ENCODE data around the gene PPM1E. TPM values are rescaled to one million over a fixed set of nuclear protein-coding genes. Genes with fewer than 3 reads are reported as not detected.

PPM1E gene
- total RNA-seq, 3 donors from 2014 or later: under 0.01 to 0.44 (median 0.16) TPM

DNA sequence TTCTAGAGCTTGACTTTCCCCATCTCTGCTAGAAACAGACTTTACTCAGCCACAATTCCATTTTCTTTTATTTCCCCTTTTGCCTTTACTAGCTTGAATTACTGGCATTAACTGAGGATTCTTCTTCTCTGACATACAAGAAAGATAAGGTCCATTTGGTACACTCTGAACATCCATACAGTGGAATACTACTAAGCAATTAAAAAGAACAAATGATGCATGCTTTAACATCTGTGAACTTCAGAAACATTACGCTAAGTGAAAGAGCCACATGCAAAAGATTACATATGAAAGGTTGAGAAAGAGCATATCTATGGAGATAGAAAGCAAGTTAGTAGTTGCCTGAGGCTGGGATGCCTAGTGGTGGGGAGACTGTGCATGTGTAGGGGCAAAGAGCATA is 130.9 kb downstream of the PPM1E start:
- no peak for DNase-seq (ENCODE audit: low spot score in 2 of 2)
- Histone ChIP-seq H3K36me3 (no peaks in the 10 kb centered on the region), H3K9me3 (peaks cover 0 to 10% of the 10 kb centered on the region in 2 donors), H3K27me3 (no peaks in the 10 kb centered on the region), H3K4me1 (no peaks in the 10 kb centered on the region), H3K27ac (no peak overlapping the region), H3K4me3 (no peak overlapping the region)
- TF ChIP-seq, protein P1, sequence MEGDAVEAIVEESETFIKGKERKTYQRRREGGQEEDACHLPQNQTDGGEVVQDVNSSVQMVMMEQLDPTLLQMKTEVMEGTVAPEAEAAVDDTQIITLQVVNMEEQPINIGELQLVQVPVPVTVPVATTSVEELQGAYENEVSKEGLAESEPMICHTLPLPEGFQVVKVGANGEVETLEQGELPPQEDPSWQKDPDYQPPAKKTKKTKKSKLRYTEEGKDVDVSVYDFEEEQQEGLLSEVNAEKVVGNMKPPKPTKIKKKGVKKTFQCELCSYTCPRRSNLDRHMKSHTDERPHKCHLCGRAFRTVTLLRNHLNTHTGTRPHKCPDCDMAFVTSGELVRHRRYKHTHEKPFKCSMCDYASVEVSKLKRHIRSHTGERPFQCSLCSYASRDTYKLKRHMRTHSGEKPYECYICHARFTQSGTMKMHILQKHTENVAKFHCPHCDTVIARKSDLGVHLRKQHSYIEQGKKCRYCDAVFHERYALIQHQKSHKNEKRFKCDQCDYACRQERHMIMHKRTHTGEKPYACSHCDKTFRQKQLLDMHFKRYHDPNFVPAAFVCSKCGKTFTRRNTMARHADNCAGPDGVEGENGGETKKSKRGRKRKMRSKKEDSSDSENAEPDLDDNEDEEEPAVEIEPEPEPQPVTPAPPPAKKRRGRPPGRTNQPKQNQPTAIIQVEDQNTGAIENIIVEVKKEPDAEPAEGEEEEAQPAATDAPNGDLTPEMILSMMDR (IDR thresholded peaks at IDR 0.05): no peak
- TF ChIP-seq POLR2A (IDR thresholded peaks at IDR 0.05) (no peak), POLR2AphosphoS5 (IDR thresholded peaks at IDR 0.05) (no peak)
- intact Hi-C loops (cut with DNase I; ENCODE audit: low total_unique reads): no loop called here

DNA sequence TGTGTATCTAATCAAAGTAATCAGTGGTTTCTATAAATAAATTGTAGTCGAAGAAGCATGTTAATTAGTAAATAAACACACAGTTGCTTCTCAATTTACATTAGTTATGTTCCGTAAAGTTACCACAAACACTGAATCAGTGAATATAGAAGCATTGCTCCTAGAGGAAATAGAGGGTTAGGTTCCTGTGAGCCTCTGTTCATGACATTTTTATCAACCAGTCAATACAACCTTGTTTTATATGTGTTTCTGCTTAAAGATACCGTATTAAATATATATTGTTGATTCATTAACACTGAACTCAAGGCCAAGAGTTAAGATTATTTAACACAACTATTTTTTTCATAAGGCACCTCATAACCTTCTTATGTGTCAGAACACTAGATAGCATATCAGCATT is 134.3 kb downstream of the PPM1E start:
- Histone ChIP-seq H3K9me3 (peaks cover 0 to 10% of the 10 kb centered on the region in 2 donors), H3K4me3 (no peak overlapping the region), H3K4me1 (no peaks in the 10 kb centered on the region), H3K27me3 (no peaks in the 10 kb centered on the region), H3K27ac (no peak overlapping the region), H3K36me3 (no peaks in the 10 kb centered on the region)
- DNase-seq (ENCODE audit: low spot score in 2 of 2): no peak
- intact Hi-C loops (cut with DNase I; ENCODE audit: low total_unique reads): no loop called here
- no peak for TF ChIP-seq POLR2A (IDR thresholded peaks at IDR 0.05)
- TF ChIP-seq, protein P1 (IDR thresholded peaks at IDR 0.05): no peak

- no peak for TF ChIP-seq POLR2A (IDR thresholded peaks at IDR 0.05)
- TF ChIP-seq, protein P1 (IDR thresholded peaks at IDR 0.05): no peak
- no peak for TF ChIP-seq POLR2AphosphoS5 (IDR thresholded peaks at IDR 0.05)
- H3K4me3 ChIP-seq: no peak overlapping the region
- H3K4me1 ChIP-seq: no peaks in the 10 kb centered on the region
- intact Hi-C loops (cut with DNase I; ENCODE audit: low total_unique reads): no loop called here
- no peak for DNase-seq (ENCODE audit: low spot score in 2 of 2)
- peaks cover 3 to 19% of the 10 kb centered on the region in 2 donors for H3K9me3 ChIP-seq
- H3K27ac ChIP-seq: no peak overlapping the region
- H3K27me3 ChIP-seq: no peaks in the 10 kb centered on the region
- no peaks in the 10 kb centered on the region for H3K36me3 ChIP-seq
These were observed 143.5 kb downstream of the PPM1E start for GRCh38 chr17:58899191-58899590.

GRCh38 chr17:58902322-58902721 is 146.7 kb downstream of the PPM1E start:
- no peaks in the 10 kb centered on the region for H3K27me3 ChIP-seq
- H3K4me1 ChIP-seq: no peaks in the 10 kb centered on the region
- no peak overlapping the region for H3K27ac ChIP-seq
- H3K36me3 ChIP-seq: no peaks in the 10 kb centered on the region
- no peak for DNase-seq (ENCODE audit: low spot score in 2 of 2)
- intact Hi-C loops (cut with DNase I; ENCODE audit: low total_unique reads): no loop called here
- H3K4me3 ChIP-seq: no peak overlapping the region
- TF ChIP-seq POLR2A (IDR thresholded peaks at IDR 0.05): no peak
- no peak for TF ChIP-seq POLR2AphosphoS5 (IDR thresholded peaks at IDR 0.05)
- TF ChIP-seq, protein P1 (IDR thresholded peaks at IDR 0.05): no peak
- H3K9me3 ChIP-seq: peaks cover 3 to 12% of the 10 kb centered on the region in 2 donors

GRCh38 chr17:58911741-58912343 is 156.2 kb downstream of the PPM1E start:
- DNase-seq (ENCODE audit: low spot score in 2 of 2): no peak
- Histone ChIP-seq H3K36me3 (no peaks in the 10 kb centered on the region), H3K4me3 (no peak overlapping the region), H3K27me3 (no peaks in the 10 kb centered on the region), H3K9me3 (peaks cover 4 to 14% of the 10 kb centered on the region in 2 donors), H3K27ac (no peak overlapping the region), H3K4me1 (no peaks in the 10 kb centered on the region)
- TF ChIP-seq, protein P1 (IDR thresholded peaks at IDR 0.05): no peak
- no peak for TF ChIP-seq POLR2AphosphoS5 (IDR thresholded peaks at IDR 0.05)
- no peak for TF ChIP-seq POLR2A (IDR thresholded peaks at IDR 0.05)
- intact Hi-C loops (cut with DNase I; ENCODE audit: low total_unique reads): no loop called here

Measured in breast epithelium (tissue), 4 donors.